ENCODE results near the gene SRP54.

The SRP54 gene

GRCh38 chr14:34982421-34983147 lies at the start of gene SRP54:
TSS of gene SRP54 (plus strand) at chr14:34982992. CDS start at chr14:34996710, 13,718 bp downstream.
- H3K4me3 ChIP-seq (ENCODE audit: low read depth, low read length) = peak within 1 kb of the TSS; percentile 82
- TF ChIP-seq CTCF (IDR thresholded peaks at IDR 0.05; ENCODE audit: insufficient read depth, low read depth, low read length, missing control alignments) = peak; percentile 22
- peak; percentile 100 for DNase-seq (ENCODE audit: low read depth)

- no peak overlapping the region for H3K4me3 ChIP-seq (ENCODE audit: low read depth, low read length)
- no peak for DNase-seq (ENCODE audit: low read depth)
- no peak for TF ChIP-seq CTCF (IDR thresholded peaks at IDR 0.05; ENCODE audit: insufficient read depth, low read depth, low read length, missing control alignments)
Measured at GRCh38 chr14:34933301-34933700, 49.5 kb upstream of the SRP54 start.

GRCh38 chr14:34935488-34935887 lies 47.3 kb upstream of the SRP54 start:
- TF ChIP-seq CTCF (IDR thresholded peaks at IDR 0.05; ENCODE audit: insufficient read depth, low read depth, low read length, missing control alignments) = no peak
- DNase-seq (ENCODE audit: low read depth) = peak; percentile 5
- H3K4me3 ChIP-seq (ENCODE audit: low read depth, low read length) = no peak overlapping the region

GRCh38 chr14:34937442-34937841 lies 45.4 kb upstream of the SRP54 start:
- TF ChIP-seq CTCF (IDR thresholded peaks at IDR 0.05; ENCODE audit: insufficient read depth, low read depth, low read length, missing control alignments) = no peak
- DNase-seq (ENCODE audit: low read depth) = peak; percentile 18

GRCh38 chr14:34937876-34938275 lies 44.9 kb upstream of the SRP54 start:
- no peak for TF ChIP-seq CTCF (IDR thresholded peaks at IDR 0.05; ENCODE audit: insufficient read depth, low read depth, low read length, missing control alignments)
- H3K4me3 ChIP-seq (ENCODE audit: low read depth, low read length) = no peak overlapping the region
- no peak for DNase-seq (ENCODE audit: low read depth)

More at GRCh38 chr14:34937442-34937841, 45.4 kb upstream of the SRP54 start:
- H3K4me3 ChIP-seq (ENCODE audit: low read depth, low read length) = no peak overlapping the region

- no peak overlapping the region for H3K4me3 ChIP-seq (ENCODE audit: low read depth, low read length)
- DNase-seq (ENCODE audit: low read depth) = no peak
- no peak for TF ChIP-seq CTCF (IDR thresholded peaks at IDR 0.05; ENCODE audit: insufficient read depth, low read depth, low read length, missing control alignments)
Measured at GRCh38 chr14:34943506-34943905, 39.3 kb upstream of the SRP54 start.

GRCh38 chr14:34944744-34945143 lies 38.0 kb upstream of the SRP54 start:
- DNase-seq (ENCODE audit: low read depth) = no peak
- TF ChIP-seq CTCF (IDR thresholded peaks at IDR 0.05; ENCODE audit: insufficient read depth, low read depth, low read length, missing control alignments) = no peak

More at GRCh38 chr14:34944744-34945143, 38.0 kb upstream of the SRP54 start:
- H3K4me3 ChIP-seq (ENCODE audit: low read depth, low read length) = no peak overlapping the region
